Activated CD8-positive, alpha-beta memory T cell treated with anti-CD3 and anti-CD28 coated beads for 48 hours (primary cell): ENCODE results near the gene LBHD2.
"Not testable (repeated sequence)": the region's sequence is repeated elsewhere in the genome, so short reads cannot be mapped to it uniquely, and the experiment has no call there.

ENCODE experiments used
- DNase-seq, 3 experiments: peaks; one replicate each; pipeline ENCODE4 v3.0.0-alpha.2; 2020; ENCODE audit warnings: low read depth in 2 of 3, low spot score in 2 of 3

The LBHD2 gene

DNA sequence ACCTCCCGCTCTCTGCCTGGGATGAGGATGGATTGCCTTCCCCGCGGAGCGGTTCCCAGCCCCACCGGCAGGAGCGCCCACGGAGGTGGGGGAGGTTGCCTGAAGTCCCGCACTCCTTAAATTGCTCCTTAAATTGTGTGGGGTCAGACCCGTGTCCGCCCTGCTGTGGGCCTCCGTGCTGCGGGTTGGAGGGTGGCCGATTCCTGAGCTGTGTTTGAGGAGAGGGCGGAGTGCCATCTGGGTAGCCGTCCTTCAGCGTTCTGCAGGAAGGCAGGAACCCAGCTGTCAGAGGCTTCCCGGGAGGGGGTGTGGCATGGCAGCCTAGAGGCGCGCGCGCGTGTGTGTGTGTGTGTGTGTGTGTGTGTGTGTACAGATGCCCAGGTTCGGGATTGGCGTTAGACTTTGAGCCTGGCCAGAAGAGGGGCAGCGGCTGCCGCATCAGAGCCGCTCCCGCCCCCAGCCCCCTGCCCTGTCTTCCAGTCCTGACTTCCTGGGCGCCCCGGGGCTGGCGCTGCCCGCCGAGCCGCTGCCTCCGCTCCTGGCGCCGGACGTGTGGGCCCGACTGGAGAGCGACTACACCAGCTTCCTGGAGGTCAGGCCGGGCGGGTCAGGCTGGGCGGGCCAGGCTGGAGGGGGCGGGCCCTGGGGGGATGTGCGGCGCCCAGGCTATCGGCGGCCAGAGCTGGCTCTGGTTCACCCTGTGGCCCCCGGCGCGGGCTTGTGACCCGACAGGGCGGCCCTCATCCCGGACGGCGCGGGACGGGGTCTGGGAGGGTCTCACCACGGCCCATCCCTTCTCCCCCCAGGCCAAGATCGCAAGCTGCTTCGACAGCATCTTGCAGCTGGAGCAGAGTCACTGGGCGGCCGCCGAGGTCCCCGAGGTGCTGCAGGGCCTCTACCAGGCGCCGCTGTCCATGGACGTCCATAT is 19.7 kb downstream of the LBHD2 start:
- no peak for DNase-seq

- no peak for DNase-seq
Observed at GRCh38 chr14:103104389-103104653, 20.3 kb downstream of the LBHD2 start.

DNA sequence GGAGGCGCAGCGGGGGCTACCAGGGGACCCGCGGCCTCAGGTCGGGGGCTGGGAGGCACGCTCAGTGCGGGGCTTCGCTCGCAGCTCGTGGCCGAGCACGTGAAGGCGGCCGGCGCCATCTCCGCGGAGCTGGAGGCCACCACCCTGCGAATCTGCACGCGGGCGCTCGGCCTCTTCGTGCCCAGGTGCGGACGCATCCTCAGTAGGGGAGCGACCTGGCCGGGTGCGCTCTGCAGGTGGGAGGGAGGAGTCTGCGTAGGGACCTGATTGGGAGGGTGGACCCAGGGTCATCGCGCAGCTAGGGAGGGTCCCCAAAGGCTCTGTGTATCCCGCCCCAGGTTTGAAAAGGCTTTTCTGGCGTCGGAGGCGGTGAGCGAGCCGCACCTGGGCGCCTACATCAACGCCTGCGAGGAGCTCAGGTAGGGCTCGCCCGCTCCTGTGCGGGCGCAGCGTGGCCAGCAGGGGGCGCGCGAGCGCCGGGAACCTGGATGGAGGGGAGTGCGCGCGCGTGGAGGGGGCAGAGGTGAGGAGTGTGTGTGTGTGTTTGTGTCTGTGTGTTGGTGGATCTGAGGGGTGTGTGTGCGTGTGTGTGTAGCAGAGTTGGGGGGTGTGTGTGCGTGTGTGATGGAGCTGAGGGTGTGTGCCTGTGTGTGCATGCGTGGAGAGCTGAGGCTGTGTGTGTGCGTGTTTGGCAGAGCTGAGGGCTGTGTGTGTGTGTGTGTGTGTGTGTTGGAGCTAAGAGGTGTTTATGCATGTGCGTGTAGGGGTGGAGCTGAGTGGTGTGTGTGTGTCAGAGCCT is 20.8 kb downstream of the LBHD2 start:
- DNase-seq = peak; percentile 40 to 74 (median 65)

DNA sequence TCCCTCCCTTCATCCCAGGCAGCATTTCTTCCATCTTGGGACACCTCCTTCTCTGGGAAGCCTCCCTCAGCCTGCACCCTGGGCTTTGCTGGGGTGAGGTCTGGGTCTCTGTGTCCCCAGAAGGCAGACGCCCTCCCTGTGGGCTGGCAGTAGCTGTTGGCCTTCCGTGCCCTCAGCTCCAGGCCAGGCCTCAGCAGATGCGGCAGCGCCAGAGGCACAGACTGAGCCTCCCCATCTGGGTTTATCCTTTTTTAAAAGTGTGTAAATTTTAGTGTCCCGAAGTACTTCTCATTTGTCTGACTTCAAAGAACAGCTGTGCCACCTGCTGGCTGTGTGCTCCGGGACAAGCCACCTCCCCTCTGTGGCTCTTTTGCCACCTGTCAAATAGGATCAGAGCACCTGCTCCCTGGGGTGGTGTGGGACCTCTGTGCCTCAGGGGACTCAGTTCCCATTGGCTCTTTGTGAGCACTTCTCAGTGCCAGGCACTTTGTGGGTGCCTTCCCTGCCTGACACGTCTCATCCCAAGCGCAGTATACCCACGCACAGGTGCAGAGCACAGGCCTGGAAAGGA is 21.7 kb downstream of the LBHD2 start:
- no peak for DNase-seq

DNA sequence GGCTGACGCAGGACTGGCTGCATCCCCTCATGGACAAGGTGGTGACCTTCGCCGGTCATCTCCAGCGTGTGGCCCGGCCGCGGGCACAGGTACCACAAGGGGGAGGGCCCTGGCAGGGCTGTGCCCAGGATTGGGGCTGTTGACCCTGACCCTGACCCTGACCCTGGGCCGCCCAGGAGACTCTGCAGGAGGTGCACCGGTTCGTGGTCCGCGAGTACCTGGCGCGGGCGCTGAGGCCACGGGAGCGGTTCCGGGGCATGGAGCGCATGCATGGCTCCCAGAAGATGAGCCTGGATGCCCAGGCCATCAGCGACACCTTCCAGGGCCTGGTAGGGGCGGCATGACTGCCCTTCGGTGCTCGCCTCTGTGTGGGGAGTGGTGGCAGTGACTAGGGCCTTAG is 23.4 kb downstream of the LBHD2 start:
- DNase-seq = no peak

GRCh38 chr14:103107941-103108748 is 24.1 kb downstream of the LBHD2 start:
- no peak for DNase-seq

DNA sequence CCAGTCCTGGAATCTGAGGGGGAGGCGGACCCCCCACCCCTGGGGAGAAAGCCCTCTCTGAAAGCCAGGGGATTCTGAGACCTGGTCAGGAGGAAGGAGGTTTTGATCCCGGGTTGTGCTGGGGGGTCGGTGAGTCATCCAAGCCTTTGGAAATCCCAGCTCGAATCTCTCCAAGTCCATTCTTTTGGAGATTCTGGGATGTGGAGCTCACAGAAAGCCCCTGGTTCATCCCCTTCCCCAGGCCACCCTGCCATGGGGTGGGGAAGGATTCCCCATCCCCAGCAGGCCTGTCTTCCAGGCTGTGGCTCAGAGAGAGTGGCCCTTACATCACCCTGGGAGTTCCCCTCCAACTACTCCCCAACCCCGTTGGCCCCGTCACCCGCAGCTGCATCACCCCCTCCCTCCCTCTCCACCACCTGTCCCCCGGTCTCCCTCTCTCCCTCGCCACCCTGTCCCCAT is 24.8 kb downstream of the LBHD2 start:
- DNase-seq = no peak

DNA sequence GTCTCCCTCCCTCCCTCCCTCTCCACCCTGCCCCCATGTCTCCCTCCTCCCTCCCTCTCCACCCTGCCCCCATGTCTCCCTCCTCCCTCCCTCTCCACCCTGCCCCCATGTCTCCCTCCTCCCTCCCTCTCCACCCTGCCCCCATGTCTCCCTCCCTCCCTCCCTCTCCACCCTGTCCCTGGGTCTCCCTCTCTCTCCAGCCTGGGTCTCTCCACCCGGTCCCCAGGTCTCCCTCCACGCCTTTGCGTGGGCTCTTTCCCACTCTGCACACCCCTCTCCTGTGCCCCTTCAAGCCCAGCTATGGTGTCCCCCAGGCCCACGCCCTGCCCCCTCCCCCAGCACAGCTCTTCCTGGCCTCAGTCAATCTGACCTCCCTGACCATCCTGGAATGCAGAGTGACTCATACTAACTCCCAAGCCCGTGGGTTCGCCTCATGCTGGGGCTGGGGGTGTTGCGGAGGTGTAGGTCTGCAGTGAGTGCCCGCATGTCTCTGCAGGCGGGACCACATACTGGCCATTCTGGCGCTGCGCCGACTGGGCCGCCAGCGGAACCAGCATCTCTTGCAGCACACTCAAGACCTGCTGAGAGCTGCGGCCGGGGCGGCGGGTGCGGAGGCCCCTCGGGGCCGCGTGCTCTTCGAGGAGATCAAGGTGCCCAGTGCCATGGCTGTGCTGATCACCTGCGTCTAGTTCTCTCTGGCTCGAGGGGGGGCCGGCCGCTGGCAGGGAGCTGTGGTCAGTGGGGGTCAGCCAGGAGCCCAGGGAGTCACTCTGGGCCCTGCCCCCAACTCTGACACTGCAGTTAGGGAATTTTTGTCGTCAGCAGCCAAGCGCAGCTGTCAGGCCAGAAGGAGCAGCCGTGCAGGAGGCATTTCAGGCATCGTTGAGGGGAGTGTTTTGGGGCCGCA is 25.8 kb downstream of the LBHD2 start:
- DNase-seq = no peak

DNA sequence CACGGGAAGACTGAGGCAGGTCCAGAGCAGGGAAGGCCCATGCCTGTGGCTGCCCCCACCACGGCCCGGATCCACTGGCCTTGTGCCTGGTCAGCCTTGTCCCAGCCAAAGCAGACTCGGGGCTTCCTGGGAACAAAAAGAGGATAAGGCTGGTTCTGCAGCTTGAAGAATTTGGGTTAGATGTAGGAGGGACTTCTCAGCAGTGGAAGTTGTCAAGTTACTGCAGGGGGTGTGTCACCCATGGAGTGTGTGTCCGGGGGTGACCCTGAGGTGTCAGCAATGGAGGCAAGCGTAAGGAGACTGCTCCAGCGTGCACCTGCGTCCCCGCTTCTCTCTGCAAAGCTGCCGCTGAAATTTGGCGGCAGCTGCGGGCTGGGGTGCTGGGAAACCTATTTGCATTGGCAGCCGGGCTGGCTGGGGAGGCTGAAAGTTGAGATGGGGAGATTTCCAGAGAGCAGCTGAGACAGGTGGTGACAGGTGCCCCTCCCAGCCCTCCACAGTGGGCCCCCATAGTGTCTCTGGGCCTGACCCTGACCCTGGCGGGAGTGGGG is 26.7 kb downstream of the LBHD2 start:
- DNase-seq = no peak

GRCh38 chr14:103111232-103111868 is 27.3 kb downstream of the LBHD2 start:
- DNase-seq = no peak

DNA sequence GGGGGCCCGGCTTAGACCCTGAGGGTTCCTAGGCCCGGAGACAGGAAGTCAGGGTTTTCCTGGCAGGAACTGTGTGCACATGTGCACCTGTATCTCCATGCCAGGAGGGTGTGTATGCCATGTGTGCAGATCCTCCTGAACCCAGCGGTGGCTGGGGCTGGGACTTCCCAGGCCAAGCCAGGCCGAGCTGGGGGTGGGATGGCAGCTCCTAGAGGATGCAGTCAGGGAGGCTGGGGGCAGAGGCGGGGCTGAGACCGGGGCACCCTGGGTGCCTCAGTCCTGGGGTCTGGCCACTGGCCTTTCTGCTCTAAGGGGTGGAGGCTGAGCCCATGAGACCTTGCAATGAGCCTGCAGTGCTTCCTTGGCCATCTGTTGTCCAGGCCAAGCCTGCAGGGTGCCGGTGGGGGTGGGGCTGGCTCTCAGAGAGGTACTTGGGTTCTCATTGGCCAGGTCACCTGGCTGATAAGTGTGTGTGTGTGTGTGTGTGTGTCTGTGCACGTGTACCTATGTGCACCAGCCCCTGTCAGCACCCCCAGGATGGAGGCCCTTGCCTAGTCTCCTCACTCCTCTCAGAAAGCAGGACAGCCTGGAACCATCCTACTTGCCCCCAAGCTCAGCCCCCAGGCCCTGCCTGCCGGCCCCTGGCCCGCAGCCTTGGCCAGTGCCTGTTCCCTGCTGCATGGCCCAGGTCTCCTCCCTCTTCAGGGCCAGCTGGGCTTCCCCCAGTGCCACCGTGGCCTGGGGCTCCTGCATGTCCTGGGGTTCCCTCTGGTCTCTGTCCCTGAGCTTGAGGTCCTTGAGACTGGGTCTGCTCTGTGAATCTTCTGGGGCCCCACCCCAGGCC is 28.6 kb downstream of the LBHD2 start:
- no peak for DNase-seq

DNA sequence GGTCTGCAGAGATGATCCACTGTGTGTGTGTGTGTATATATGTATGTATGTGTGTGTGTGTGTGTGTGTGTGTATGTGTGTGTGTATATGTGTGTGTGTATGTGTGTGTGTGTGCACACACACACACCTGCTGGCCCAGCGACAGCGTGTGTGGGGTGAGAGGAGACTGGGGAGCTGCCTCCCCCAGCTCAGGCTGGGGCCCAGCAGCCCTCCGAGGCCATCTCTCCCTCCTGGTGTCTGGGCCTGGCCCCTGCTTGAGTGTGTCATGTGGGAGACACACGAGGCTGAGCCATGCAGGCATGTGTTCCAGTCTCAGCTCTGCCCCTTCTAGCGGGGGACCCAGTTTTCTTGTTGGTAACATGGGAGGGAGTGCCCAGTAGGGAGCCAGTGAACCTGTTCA is 29.3 kb downstream of the LBHD2 start:
- DNase-seq = no peak

DNA sequence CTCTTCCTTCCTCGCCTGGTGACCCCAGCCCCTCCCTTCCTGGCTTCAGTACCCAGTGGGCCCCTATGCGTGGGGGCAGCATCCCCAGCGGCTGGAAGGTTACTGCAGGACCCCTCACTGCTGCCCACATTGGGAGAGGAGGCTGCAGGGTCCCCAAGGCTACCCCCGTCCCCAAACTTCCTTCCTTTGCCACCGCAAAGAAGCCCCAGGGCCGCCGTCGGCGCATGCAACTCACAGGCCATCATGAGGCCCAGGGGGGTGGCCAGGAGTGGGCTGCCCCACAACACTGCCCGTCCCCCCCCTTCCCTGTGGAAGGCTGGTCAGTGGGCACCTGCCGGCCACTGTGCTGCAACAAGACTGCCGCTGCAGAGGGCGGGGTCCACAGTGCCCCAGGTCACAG is 29.8 kb downstream of the LBHD2 start:
- DNase-seq = no peak

DNA sequence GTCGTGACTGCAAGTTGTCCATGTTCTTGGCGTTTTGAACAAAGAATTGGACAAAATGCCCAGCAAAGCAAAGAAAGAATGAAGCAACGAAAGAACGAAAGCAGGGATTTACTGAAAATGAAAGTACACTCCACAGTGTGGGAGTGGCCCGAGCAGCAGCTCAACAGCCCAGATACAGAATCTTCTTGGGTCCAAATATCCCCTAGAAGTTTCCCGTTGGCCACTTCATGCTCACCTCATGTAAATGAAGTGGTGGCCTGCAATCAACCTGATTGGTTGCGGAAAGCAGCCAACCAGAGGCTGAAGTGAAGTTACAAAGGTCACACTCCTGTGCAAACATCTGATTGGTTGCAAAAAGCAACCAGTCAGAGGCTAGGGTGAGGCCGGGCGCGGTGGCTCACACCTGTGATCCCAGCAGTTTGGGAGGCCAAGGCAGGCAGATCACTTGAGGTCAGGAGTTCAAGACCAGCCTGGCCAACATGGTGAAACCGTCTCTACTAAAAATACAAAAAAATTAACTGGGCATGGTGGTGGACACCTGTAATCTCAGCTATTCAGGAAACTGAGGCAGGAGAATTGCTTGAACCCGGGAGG is 31.2 kb downstream of the LBHD2 start:
- not testable (repeated sequence) for DNase-seq

DNA sequence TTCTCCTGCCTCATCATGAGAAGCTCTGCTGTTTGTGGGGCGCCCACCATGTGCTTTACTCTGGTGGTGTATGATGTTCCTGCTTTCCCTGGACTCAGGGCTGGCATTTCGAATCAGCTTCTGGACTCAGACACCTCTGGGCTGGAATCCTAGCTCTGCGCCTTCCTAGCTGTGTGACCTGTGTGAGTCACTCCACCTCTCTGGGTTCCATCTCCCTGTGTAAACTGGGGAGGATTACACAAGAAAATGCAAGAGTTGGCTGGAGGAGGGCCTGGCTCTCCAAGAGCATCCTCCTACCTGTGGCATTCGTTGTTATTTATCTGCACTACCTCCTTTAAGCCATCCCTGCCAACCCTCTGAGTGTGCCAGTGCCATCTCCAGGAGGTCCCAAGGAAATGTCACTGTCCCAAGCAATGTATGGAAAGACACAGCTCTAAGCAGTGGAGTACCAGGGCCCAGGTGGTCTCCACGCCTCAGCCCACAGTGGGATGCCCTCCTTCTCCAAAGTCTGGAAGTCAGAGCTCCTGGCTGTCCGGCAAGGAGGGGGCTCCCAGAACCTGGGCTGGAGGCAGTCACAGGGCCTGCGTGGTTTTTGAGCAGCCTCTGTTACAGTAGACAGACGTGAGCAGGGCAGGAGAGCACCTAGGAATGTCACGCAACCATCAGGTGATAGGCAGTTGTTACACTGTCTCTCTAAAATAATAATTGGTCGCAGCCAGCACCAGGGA is 32.0 kb downstream of the LBHD2 start:
- DNase-seq = no peak

GRCh38 chr14:103116636-103117035 is 32.6 kb downstream of the LBHD2 start:
- DNase-seq = no peak

GRCh38 chr14:103117499-103117898 is 33.5 kb downstream of the LBHD2 start:
- DNase-seq = not testable (repeated sequence)
